Inferior parietal cortex (tissue), 1 donor: ENCODE results near the gene CTBS.

Experiments
- DNase-seq: peaks from one replicate; pipeline ENCODE4 v3.0.0-alpha.2; 2016; ENCODE audit errors: extremely low spot score

CTBS gene

GRCh38 chr1:84506002-84506728, 68.1 kb downstream of the CTBS start, which contains the start of the genes GNG5 and SPATA1:
GNG5 (minus strand) TSS chr1:84506581; CDS start chr1:84506091, 490 bp downstream.
SPATA1 (plus strand) TSS chr1:84506386; CDS start chr1:84516360, 9,974 bp downstream.
- DNase-seq = peak; percentile 93

- peak; percentile 45 for DNase-seq
These were observed 68.7 kb downstream of the CTBS start for GRCh38 chr1:84505493-84506001.

GRCh38 chr1:84504580-84505492, 69.4 kb downstream of the CTBS start:
- DNase-seq = no peak

DNA sequence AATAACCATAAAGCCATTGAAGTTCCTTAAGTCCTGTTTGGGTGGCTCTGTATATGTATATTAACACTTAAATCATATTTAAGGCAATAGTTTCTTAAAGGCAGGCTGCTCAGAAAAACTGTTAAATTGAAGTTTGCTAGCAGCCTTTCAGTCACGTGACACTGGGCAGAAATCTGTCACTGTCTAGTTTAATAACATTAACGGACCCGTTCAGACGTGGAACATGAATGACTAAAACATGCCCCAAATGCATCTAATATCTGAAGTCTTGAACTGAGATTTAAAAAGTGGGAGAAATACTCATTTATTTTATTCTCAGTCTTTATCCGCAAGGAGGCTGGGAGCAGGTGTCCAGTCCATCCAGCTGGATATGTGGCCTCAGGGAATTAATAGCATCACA, 71.3 kb downstream of the CTBS start:
- DNase-seq = no peak
